Suppressor macrophage treated with lipopolysaccharide for 1 hour (primary cell): ENCODE results near the gene KRT17.
"Not testable (repeated sequence)": the region's sequence is repeated elsewhere in the genome, so short reads cannot be mapped to it uniquely, and the experiment has no call there.

Experiments used
- DNase-seq, 3 donors: peaks; one replicate each; pipeline ENCODE4 v3.0.0-alpha.2; 2020 to 2022

KRT17 gene

GRCh38 chr17:41633556-41634199 is 9.3 kb upstream of the KRT17 start:
- DNase-seq, result no peak

- no peak for DNase-seq
These were observed 8.2 kb upstream of the KRT17 start for GRCh38 chr17:41632482-41633105.

GRCh38 chr17:41631898-41632285 is 7.5 kb upstream of the KRT17 start:
- no peak for DNase-seq

GRCh38 chr17:41631025-41631897 is 6.9 kb upstream of the KRT17 start:
- no peak for DNase-seq

- peak in 1 of 3 donors; percentile 47 for DNase-seq
These were observed 5.7 kb upstream of the KRT17 start for GRCh38 chr17:41629826-41630670.

GRCh38 chr17:41629316-41629715 is 4.9 kb upstream of the KRT17 start:
- DNase-seq, result no peak

- DNase-seq, result not testable (repeated sequence)
These were observed 4.4 kb upstream of the KRT17 start for GRCh38 chr17:41628621-41629255.

- DNase-seq, result not testable (repeated sequence)
These were observed 3.6 kb upstream of the KRT17 start for GRCh38 chr17:41628073-41628370.

- DNase-seq, result no peak
These were observed 3.1 kb upstream of the KRT17 start for GRCh38 chr17:41627316-41628072.

GRCh38 chr17:41626914-41627295 is 2.5 kb upstream of the KRT17 start:
- DNase-seq, result not testable (repeated sequence)

GRCh38 chr17:41626028-41626913 is 1.9 kb upstream of the KRT17 start:
- not testable (repeated sequence) for DNase-seq

GRCh38 chr17:41625602-41626001 is 1.2 kb upstream of the KRT17 start:
- DNase-seq, result no peak

GRCh38 chr17:41623184-41623861 is 1.1 kb downstream of the KRT17 start:
- peak in 1 of 3 donors; percentile 47 for DNase-seq

- DNase-seq, result not testable (repeated sequence)
These were observed 1.8 kb downstream of the KRT17 start for GRCh38 chr17:41622340-41623183.

GRCh38 chr17:41621916-41622315 is 2.5 kb downstream of the KRT17 start:
- no peak for DNase-seq

- DNase-seq, result not testable (repeated sequence)
These were observed 2.9 kb downstream of the KRT17 start for GRCh38 chr17:41621435-41621817.

GRCh38 chr17:41620583-41621434 is 3.6 kb downstream of the KRT17 start:
- no peak for DNase-seq
